Neuronal stem cell (in vitro differentiated cells): ENCODE results near the gene OTOP1.
"Not testable (repeated sequence)": the region's sequence is repeated elsewhere in the genome, so short reads cannot be mapped to it uniquely, and the experiment has no call there.

Experiments
- DNase-seq: peaks from one replicate; pipeline ENCODE4 v3.0.0-alpha.2; 2013; ENCODE audit warnings: low spot score
- H2AFZ ChIP-seq: one replicate; pipeline ENCODE4 v1.6.1; 2013; ENCODE audit warnings: mild to moderate bottlenecking, low read length, inconsistent platforms
- H2AK5ac ChIP-seq: 2 replicates; pipeline ENCODE4 v1.6.1; 2013; ENCODE audit warnings: low read depth, mild to moderate bottlenecking, inconsistent platforms, low read length, moderate library complexity, mixed read lengths
- H2BK120ac ChIP-seq: 2 replicates; pipeline ENCODE4 v1.6.1; 2013; ENCODE audit warnings: low read depth, mild to moderate bottlenecking, inconsistent platforms, low read length, moderate library complexity, mixed read lengths
- H2BK12ac ChIP-seq: one replicate; pipeline ENCODE4 v1.6.1; 2013; ENCODE audit warnings: low read length, inconsistent platforms
- H2BK15ac ChIP-seq: 2 replicates; pipeline ENCODE4 v1.6.1; 2013; ENCODE audit warnings: mild to moderate bottlenecking, low read length, inconsistent platforms, mixed read lengths
- H2BK5ac ChIP-seq: one replicate; pipeline ENCODE4 v1.6.1; 2013; ENCODE audit warnings: inconsistent platforms, mild to moderate bottlenecking, low read length, moderate library complexity
- H3K14ac ChIP-seq: one replicate; pipeline ENCODE4 v1.6.1; 2013; ENCODE audit warnings: low read length, inconsistent platforms
- H3K18ac ChIP-seq: 2 replicates; pipeline ENCODE4 v1.6.1; 2013; ENCODE audit warnings: low read length, inconsistent platforms
- H3K23ac ChIP-seq: 2 replicates; pipeline ENCODE4 v1.6.1; 2013; ENCODE audit warnings: low read depth, mild to moderate bottlenecking, mixed read lengths, low read length, inconsistent platforms; ENCODE audit not compliant: poor library complexity
- H3K27ac ChIP-seq: replicated peaks from 3 replicates; pipeline ENCODE4 v1.5.1; 2013; ENCODE audit warnings: low read length, inconsistent platforms
- H3K27me3 ChIP-seq, 3 experiments: 2 replicates each; pipeline ENCODE4 v1.6.1; 2013; ENCODE audit warnings: low read length in 3 of 3, mild to moderate bottlenecking in 2 of 3, inconsistent platforms in 1 of 3, low read depth in 1 of 3, mixed read lengths in 1 of 3, moderate library complexity in 1 of 3; ENCODE audit not compliant: control insufficient read depth in 3 of 3, insufficient read depth in 3 of 3
- H3K36me3 ChIP-seq, 2 donors: replicated peaks in 1 of 2; 2 replicates each; pipeline ENCODE4 v1.6.1; 2013; ENCODE audit warnings: low read length in 2 of 2; ENCODE audit not compliant: control insufficient read depth in 2 of 2, insufficient read depth in 2 of 2
- H3K4ac ChIP-seq: 2 replicates; pipeline ENCODE4 v1.6.1; 2013; ENCODE audit warnings: inconsistent platforms, mild to moderate bottlenecking, low read length, moderate library complexity
- H3K4me1 ChIP-seq, 2 donors: 1 replicate in 1 of 2; 2 replicates in 1 of 2; pipeline ENCODE4 v1.6.1; 2013; ENCODE audit warnings: low read length in 2 of 2, low read depth in 1 of 2; ENCODE audit not compliant: control insufficient read depth in 2 of 2, insufficient read depth in 1 of 2
- H3K4me2 ChIP-seq: one replicate; pipeline ENCODE4 v1.6.1; 2013; ENCODE audit warnings: mild to moderate bottlenecking, low read length, inconsistent platforms; ENCODE audit not compliant: insufficient read depth, poor library complexity, severe bottlenecking
- H3K4me3 ChIP-seq, 2 donors: 2 replicates each; pipeline ENCODE4 v1.5.1; 2013; ENCODE audit warnings: low read length in 2 of 2, mild to moderate bottlenecking in 2 of 2, inconsistent platforms in 1 of 2, moderate library complexity in 1 of 2
- H3K79me1 ChIP-seq: one replicate; pipeline ENCODE4 v1.6.1; 2013; ENCODE audit warnings: low read depth, mild to moderate bottlenecking, inconsistent platforms, low read length, moderate library complexity
- H3K9ac ChIP-seq: one replicate; pipeline ENCODE4 v1.6.1; 2013; ENCODE audit warnings: mild to moderate bottlenecking, low read depth, low read length, inconsistent platforms; ENCODE audit not compliant: poor library complexity
- H3K9me3 ChIP-seq, 2 donors: replicated peaks in 1 of 2; 2 replicates each; pipeline versions ENCODE3 to v1.6.1; 2013; ENCODE audit warnings: low read length in 2 of 2, mild to moderate bottlenecking in 2 of 2, inconsistent platforms in 1 of 2, low read depth in 1 of 2, mixed read lengths in 1 of 2, moderate library complexity in 1 of 2; ENCODE audit not compliant: control insufficient read depth in 2 of 2, insufficient read depth in 1 of 2
- H4K8ac ChIP-seq: one replicate; pipeline ENCODE4 v1.6.1; 2013; ENCODE audit warnings: low read depth, mild to moderate bottlenecking, inconsistent platforms, low read length, moderate library complexity
- H4K91ac ChIP-seq: one replicate; pipeline ENCODE4 v1.6.1; 2013; ENCODE audit warnings: low read length, low read depth, mild to moderate bottlenecking, inconsistent platforms; ENCODE audit not compliant: poor library complexity
- WGBS, 2 donors: extraction: QIAGEN DNeasy Blood & Tissue Kit; methylation state at CpG; one replicate each; pipeline ENCODE4 v1.1.7; 2013; ENCODE audit warnings: missing lambda C conversion rate in 2 of 2, mixed read lengths in 1 of 2; ENCODE audit not compliant: insufficient read length in 2 of 2, insufficient replicate concordance in 1 of 2; ENCODE audit errors: extremely low coverage in 2 of 2; 5-methylcytosine and 5-hydroxymethylcytosine counted together

Gene OTOP1

DNA sequence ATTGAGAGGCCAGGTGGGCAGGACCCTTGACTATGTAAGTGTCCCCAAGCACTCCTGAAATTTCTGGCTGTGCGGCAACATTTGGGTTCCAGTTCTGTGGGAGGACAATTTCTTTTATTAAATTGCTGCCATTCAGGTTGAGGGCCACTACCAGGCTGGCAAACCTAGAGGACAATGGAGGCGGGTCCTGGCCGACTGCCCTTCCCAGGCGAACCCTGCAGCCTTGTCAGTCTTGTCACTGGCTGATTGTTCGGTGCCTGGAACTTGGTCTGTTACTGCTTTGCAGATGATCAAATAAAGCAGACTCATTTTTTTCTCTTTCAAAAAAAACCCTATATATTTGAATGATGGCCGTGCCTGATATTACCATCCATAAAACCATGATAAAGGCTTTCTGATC lies 27.9 kb upstream of the OTOP1 start:
- Histone ChIP-seq H3K27ac (no peak overlapping the region), H3K4me1 (peaks cover 0 to 2% of the 10 kb centered on the region in 2 donors), H3K4me2 (no peak overlapping the region), H3K4ac (no peak overlapping the region), H2AK5ac (no peak overlapping the region), H3K4me3 (no peak overlapping the region), H3K23ac (no peak overlapping the region), H2BK120ac (no peak overlapping the region), H3K9me3 (peaks cover 0 to 3% of the 10 kb centered on the region in 2 donors), H4K91ac (no peak overlapping the region), H4K8ac (no peak overlapping the region), H2BK15ac (no peak overlapping the region), H3K18ac (no peak overlapping the region), H3K79me1 (no peaks in the 10 kb centered on the region), H3K36me3 (no peaks in the 10 kb centered on the region), H3K9ac (no peak overlapping the region), H2BK5ac (no peak overlapping the region), H3K27me3 (peaks cover 0 to 14% (median 0%) of the 10 kb centered on the region in 3 experiments), H2AFZ (no peak overlapping the region), H2BK12ac (no peak overlapping the region), H3K14ac (no peak overlapping the region)
- no peak for DNase-seq
- no CpG with 5 or more reads among the region's 6 CpGs for WGBS, 2 donors

DNA sequence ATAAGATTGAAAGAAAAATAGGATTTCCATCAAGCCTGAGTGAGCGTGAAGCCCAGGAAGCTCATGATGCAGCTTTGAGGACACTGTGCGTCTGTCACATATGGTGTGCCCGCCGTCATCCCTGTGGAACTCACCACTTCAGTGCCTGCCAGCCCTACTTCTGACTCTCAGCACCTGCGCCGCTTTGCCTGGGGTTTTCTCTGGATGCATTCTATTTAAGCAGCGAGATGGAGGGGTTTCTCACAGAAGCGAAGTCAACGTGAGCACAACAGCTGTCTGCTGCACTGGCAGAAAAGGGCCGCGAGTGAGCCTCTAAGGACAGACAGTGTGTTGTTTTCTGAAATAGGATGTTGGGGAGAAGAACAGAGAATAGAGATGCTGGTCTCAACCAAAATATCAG lies 27.5 kb upstream of the OTOP1 start:
- peaks cover 0 to 3% of the 10 kb centered on the region in 2 donors for H3K9me3 ChIP-seq
- no peak for DNase-seq
- no peak overlapping the region for H3K23ac ChIP-seq
- no peak overlapping the region for H2BK120ac ChIP-seq
- H3K27me3 ChIP-seq = peaks cover 0 to 14% (median 0%) of the 10 kb centered on the region in 3 experiments
- H2BK15ac ChIP-seq = no peak overlapping the region
- no peaks in the 10 kb centered on the region for H3K36me3 ChIP-seq
- H2BK5ac ChIP-seq = no peak overlapping the region
- no peaks in the 10 kb centered on the region for H3K79me1 ChIP-seq
- H3K9ac ChIP-seq = no peak overlapping the region
- no peak overlapping the region for H4K91ac ChIP-seq
- H2AK5ac ChIP-seq = no peak overlapping the region
- H3K4ac ChIP-seq = no peak overlapping the region
- H3K27ac ChIP-seq = no peak overlapping the region
- H2AFZ ChIP-seq = no peak overlapping the region
- no peak overlapping the region for H3K18ac ChIP-seq
- no CpG with 5 or more reads among the region's 11 CpGs for WGBS, 2 donors
- H3K14ac ChIP-seq = no peak overlapping the region
- no peak overlapping the region for H3K4me3 ChIP-seq
- H3K4me1 ChIP-seq = peaks cover 0 to under 1% of the 10 kb centered on the region in 2 donors
- H2BK12ac ChIP-seq = no peak overlapping the region
- no peak overlapping the region for H3K4me2 ChIP-seq
- no peak overlapping the region for H4K8ac ChIP-seq

DNA sequence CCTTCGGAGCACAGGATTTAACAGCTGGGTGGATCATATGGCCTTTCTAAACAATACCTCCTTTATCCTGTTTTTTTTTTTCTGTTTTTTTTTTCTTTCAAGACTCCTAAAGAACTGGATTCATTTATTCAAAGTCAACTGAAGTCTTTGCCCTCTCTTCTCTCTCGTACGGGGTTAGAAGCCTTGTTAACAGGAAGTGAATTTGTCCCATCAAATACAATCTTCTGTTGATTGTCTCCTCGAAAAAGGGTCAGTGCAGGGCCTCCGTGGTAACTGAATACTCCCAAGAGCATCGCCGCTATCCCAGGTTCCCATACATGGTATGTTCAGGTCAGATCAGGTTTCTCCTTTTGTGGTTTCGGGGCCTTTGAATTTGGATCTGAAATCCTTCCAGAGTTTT lies 23.1 kb upstream of the OTOP1 start:
- Histone ChIP-seq H2BK5ac (no peak overlapping the region), H4K8ac (no peak overlapping the region), H2AK5ac (no peak overlapping the region), H3K23ac (no peak overlapping the region), H3K4me1 (peaks cover 5 to 8% of the 10 kb centered on the region in 2 donors), H3K36me3 (peaks cover 5 to 16% of the 10 kb centered on the region in 2 donors), H3K79me1 (peaks cover 3% of the 10 kb centered on the region), H2BK12ac (no peak overlapping the region), H3K14ac (no peak overlapping the region), H2BK15ac (no peak overlapping the region), H3K9ac (no peak overlapping the region), H4K91ac (no peak overlapping the region), H2AFZ (peak overlapping the region; percentile 61), H3K27me3 (peaks cover 0 to 5% (median 0%) of the 10 kb centered on the region in 3 experiments), H3K27ac (no peak overlapping the region), H3K4me2 (no peak overlapping the region), H3K18ac (no peak overlapping the region), H3K9me3 (no peaks in the 10 kb centered on the region), H3K4ac (no peak overlapping the region), H2BK120ac (no peak overlapping the region), H3K4me3 (no peak overlapping the region)
- DNase-seq = no peak
- no CpG with 5 or more reads among the region's 8 CpGs for WGBS, 2 donors

DNA sequence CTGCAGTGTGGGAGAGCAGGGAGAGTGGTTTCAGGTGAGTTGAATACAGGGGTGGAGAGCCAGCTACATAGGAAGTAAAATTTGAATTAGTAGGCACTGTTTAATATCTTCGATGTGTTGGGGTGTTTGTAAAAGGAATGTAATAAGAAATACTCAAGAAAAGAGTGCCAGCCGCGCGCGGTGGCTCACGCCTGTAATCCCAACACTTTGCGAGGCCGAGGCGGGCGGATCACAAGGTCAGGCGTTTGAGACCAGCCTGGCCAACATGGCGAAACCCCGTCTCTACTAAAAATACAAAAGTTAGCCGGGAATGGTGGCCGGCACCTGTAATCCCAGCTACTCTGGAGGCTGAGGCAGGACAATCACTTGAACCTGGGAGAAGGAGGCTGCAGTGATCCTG lies 22.6 kb upstream of the OTOP1 start:
- Histone ChIP-seq H3K36me3 (peaks cover 10 to 21% of the 10 kb centered on the region in 2 donors), H2AFZ (peak overlapping the region; percentile 95)
- not testable (repeated sequence) for H4K91ac ChIP-seq, H3K9me3 ChIP-seq, H3K27ac ChIP-seq, H4K8ac ChIP-seq, H2BK5ac ChIP-seq, H2BK120ac ChIP-seq, H2BK15ac ChIP-seq, H3K14ac ChIP-seq, H3K4me3 ChIP-seq, H3K23ac ChIP-seq, H2BK12ac ChIP-seq, H3K4me1 ChIP-seq, H3K9ac ChIP-seq, H3K4me2 ChIP-seq, H3K4ac ChIP-seq, H2AK5ac ChIP-seq, H3K79me1 ChIP-seq, DNase-seq, H3K27me3 ChIP-seq, H3K18ac ChIP-seq
- WGBS, 2 donors = no CpG with 5 or more reads among the region's 15 CpGs
